Measurements from ENCODE around the gene ASPHD2.
A peak's percentile ranks its signal among the peaks of the same experiment; 100 is the strongest.
"Not testable (repeated sequence)": the region's sequence is repeated elsewhere in the genome, so short reads cannot be mapped to it uniquely, and the experiment has no call there.

Gene ASPHD2

GRCh38 chr22:26428515-26429457 is at the start of gene ASPHD2:
Gene ASPHD2 (plus strand): TSS chr22:26429260. CDS start chr22:26433616, 4,356 bp downstream.
- DNase-seq (ENCODE audit: low read depth in 3 of 3): peak; percentile 63 to 72 (median 63)

GRCh38 chr22:26380072-26380830 is 48.8 kb upstream of the ASPHD2 start:
- no peak for DNase-seq (ENCODE audit: low read depth in 3 of 3)

GRCh38 chr22:26382782-26383181 is 46.3 kb upstream of the ASPHD2 start:
- no peak for DNase-seq (ENCODE audit: low read depth in 3 of 3)

GRCh38 chr22:26383968-26384556 is 45.0 kb upstream of the ASPHD2 start:
- no peak for DNase-seq (ENCODE audit: low read depth in 3 of 3)

- DNase-seq (ENCODE audit: low read depth in 3 of 3): no peak
Observed at GRCh38 chr22:26385164-26385563, 43.9 kb upstream of the ASPHD2 start.

- no peak for DNase-seq (ENCODE audit: low read depth in 3 of 3)
Observed at GRCh38 chr22:26389125-26389524, 39.9 kb upstream of the ASPHD2 start.

GRCh38 chr22:26391091-26391490 is 38.0 kb upstream of the ASPHD2 start:
- no peak for DNase-seq (ENCODE audit: low read depth in 3 of 3)

- no peak for DNase-seq (ENCODE audit: low read depth in 3 of 3)
Observed at GRCh38 chr22:26391623-26392022, 37.4 kb upstream of the ASPHD2 start.

- no peak for DNase-seq (ENCODE audit: low read depth in 3 of 3)
Observed at GRCh38 chr22:26393929-26394328, 35.1 kb upstream of the ASPHD2 start.

- DNase-seq (ENCODE audit: low read depth in 3 of 3): no peak
Observed at GRCh38 chr22:26394777-26395176, 34.3 kb upstream of the ASPHD2 start.

- no peak for DNase-seq (ENCODE audit: low read depth in 3 of 3)
Observed at GRCh38 chr22:26395926-26396325, 33.1 kb upstream of the ASPHD2 start.

- peak; percentile 15 to 51 (median 21) for DNase-seq (ENCODE audit: low read depth in 3 of 3)
Observed at GRCh38 chr22:26398741-26399153, 30.3 kb upstream of the ASPHD2 start.

- DNase-seq (ENCODE audit: low read depth in 3 of 3): no peak
Observed at GRCh38 chr22:26399289-26399688, 29.8 kb upstream of the ASPHD2 start.

GRCh38 chr22:26401726-26402125 is 27.3 kb upstream of the ASPHD2 start:
- peak in 1 of 3 experiments; percentile 1 for DNase-seq (ENCODE audit: low read depth in 3 of 3)

- DNase-seq (ENCODE audit: low read depth in 3 of 3): no peak
Observed at GRCh38 chr22:26404851-26405421, 24.1 kb upstream of the ASPHD2 start.

- no peak for DNase-seq (ENCODE audit: low read depth in 3 of 3)
Observed at GRCh38 chr22:26406118-26406517, 22.9 kb upstream of the ASPHD2 start.

GRCh38 chr22:26408562-26409220 is 20.4 kb upstream of the ASPHD2 start:
- not testable (repeated sequence) for DNase-seq (ENCODE audit: low read depth in 3 of 3)

GRCh38 chr22:26409719-26410335 is 19.2 kb upstream of the ASPHD2 start:
- DNase-seq (ENCODE audit: low read depth in 3 of 3): no peak

GRCh38 chr22:26410386-26410785 is 18.7 kb upstream of the ASPHD2 start:
- DNase-seq (ENCODE audit: low read depth in 3 of 3): no peak

GRCh38 chr22:26414347-26414746 is 14.7 kb upstream of the ASPHD2 start:
- no peak for DNase-seq (ENCODE audit: low read depth in 3 of 3)

GRCh38 chr22:26416256-26416655 is 12.8 kb upstream of the ASPHD2 start:
- DNase-seq (ENCODE audit: low read depth in 3 of 3): no peak

Data from stimulated activated CD4-positive, alpha-beta T cell treated with anti-CD3 and anti-CD28 coated beads, TNF-alpha, amount 100 ng/mL, for 24 hours (primary cell).